Measurements from ENCODE around the gene AIF1. TPM values are rescaled to one million over a fixed set of nuclear protein-coding genes. Genes with fewer than 3 reads are reported as not detected.

The AIF1 gene
- total RNA-seq, 1 experiment from 2014 or later, result 2.2 TPM

DNA sequence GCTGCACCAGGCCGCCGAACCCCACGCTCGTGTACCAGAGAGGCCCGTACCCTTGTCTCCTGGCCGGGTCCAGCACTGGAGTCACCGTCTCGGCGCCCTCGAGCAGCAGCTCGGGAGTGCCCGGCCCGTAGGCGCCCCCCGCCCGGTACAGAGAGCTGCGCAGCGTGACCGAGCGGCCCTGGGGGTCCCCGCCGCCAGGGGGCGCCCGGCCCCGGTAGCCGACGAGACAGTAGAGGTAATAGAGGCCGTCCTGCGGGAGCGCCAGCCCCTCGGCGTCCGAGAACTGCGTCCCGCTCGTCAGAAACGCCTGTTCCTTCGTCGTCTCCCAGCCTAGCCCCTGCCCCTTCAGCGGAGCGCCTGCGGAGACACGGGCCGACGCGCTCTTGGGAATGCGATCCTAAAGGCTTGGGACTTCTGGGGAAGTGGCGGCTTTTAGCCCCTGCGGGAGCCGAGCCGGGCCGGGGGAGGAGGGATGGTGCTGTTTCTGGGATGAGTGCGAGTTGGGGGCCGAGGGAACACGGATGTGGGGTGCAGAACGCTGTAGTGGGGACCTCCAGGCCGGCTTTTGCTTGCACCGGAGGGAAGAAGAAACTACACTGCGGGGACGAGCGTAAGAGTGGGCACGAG lies 34.1 kb upstream of the AIF1 start:
- Histone ChIP-seq H3K4me1 (peaks cover 3% of the 10 kb centered on the region; the same call in 1 of the 2 replicates), H3K36me3 (ENCODE audit: control insufficient read depth, insufficient read depth, low read length) (no peaks in the 10 kb centered on the region), H3K27me3 (replicated peaks; ENCODE audit: control insufficient read depth, insufficient read depth, low read length) (no peaks in the 10 kb centered on the region), H3K4me3 (ENCODE audit: low read depth, low read length) (peak overlapping the region; percentile 80), H3K9me3 (no peaks in the 10 kb centered on the region)
- no TSS peak for BruUV-seq (replicated peaks)
- ChIA-PET CTCF (interaction anchor here (0.6 to 7.2 kb wide), 6 partner anchors 12 to 494 kb away, joined by 3 to 80 read pairs (median 4); partner anchors contain the start of gene NCR3), POLR2A (interaction anchor here (0.9 to 1.4 kb wide), 2 partner anchors 39 to 55 kb away, joined by 3 to 6 read pairs; partner anchors contain the start of gene DDX39B)
- intact Hi-C loops (cut with micrococcal nuclease; ENCODE audit: unreplicated experiment), result loop anchor here (1.0 kb wide), 1 partner anchor 17 kb away; no protein-coding TSS in a partner anchor
- Mint-ChIP-seq H3K9me3 (ENCODE audit: unreplicated experiment) (no peaks in the 10 kb centered on the region), H3K27ac (ENCODE audit: unreplicated experiment) (peak overlapping the region; percentile 83), H3K4me1 (ENCODE audit: low read depth, unreplicated experiment) (peaks cover 18% of the 10 kb centered on the region), H3K27me3 (ENCODE audit: insufficient read depth, unreplicated experiment) (no peaks in the 10 kb centered on the region), H3K36me3 (ENCODE audit: insufficient read depth, unreplicated experiment) (peaks cover 5% of the 10 kb centered on the region), H3K4me3 (ENCODE audit: unreplicated experiment) (peak overlapping the region; percentile 97)
- DNase-seq, result peak; percentile 82 to 92
- TF ChIP-seq, protein P1, sequence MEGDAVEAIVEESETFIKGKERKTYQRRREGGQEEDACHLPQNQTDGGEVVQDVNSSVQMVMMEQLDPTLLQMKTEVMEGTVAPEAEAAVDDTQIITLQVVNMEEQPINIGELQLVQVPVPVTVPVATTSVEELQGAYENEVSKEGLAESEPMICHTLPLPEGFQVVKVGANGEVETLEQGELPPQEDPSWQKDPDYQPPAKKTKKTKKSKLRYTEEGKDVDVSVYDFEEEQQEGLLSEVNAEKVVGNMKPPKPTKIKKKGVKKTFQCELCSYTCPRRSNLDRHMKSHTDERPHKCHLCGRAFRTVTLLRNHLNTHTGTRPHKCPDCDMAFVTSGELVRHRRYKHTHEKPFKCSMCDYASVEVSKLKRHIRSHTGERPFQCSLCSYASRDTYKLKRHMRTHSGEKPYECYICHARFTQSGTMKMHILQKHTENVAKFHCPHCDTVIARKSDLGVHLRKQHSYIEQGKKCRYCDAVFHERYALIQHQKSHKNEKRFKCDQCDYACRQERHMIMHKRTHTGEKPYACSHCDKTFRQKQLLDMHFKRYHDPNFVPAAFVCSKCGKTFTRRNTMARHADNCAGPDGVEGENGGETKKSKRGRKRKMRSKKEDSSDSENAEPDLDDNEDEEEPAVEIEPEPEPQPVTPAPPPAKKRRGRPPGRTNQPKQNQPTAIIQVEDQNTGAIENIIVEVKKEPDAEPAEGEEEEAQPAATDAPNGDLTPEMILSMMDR (IDR thresholded peaks at IDR 0.05; ENCODE audit: insufficient read depth in 1 of 2, low read depth in 1 of 2, low read length in 1 of 2, severe bottlenecking in 1 of 2, unreplicated experiment in 1 of 2), result peak; percentile 90 to 93

DNA sequence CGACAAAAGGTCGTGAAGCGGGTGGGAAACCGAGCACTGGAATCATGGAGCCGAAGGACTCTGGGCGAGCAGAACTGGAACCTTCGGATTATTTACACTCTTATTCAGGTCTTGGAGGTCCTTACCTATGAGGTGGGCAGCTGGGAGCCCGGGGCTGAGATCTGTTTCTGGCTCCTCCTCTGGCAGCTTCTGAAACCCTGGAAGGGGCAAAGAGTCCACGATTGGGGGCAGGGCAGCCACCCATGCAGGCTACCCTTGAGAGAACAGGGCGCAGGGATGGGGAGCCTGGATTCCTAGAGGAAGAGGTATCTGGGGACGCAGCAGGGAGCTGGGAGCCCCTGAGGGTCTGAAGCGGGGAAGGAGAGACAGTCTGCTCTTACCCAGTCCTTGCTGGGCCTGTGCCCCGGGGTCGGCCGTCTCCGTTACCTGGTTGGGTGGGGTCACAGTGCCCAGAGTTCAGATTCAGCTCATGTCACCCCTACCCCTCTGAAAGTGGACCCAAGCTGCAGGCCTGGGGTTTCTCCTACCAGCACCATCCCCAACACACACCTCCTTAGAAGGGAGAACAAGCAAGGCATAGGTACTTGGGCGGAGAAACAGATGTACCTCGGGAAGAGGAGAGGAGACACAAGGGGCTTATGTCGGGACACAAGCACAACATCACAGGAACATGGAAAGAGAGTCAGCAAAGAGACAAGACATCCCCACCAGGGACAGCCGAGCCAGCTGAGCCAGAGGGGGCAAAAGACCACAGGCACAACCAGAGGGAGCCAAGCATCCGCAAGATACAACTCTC lies 33.4 kb upstream of the AIF1 start:
- Histone ChIP-seq H3K9me3 (no peaks in the 10 kb centered on the region), H3K27me3 (replicated peaks; ENCODE audit: control insufficient read depth, insufficient read depth, low read length) (no peaks in the 10 kb centered on the region), H3K4me3 (ENCODE audit: low read depth, low read length) (peak overlapping the region; percentile 80), H3K4me1 (peaks cover 3% of the 10 kb centered on the region; the same call in 1 of the 2 replicates), H3K36me3 (ENCODE audit: control insufficient read depth, insufficient read depth, low read length) (no peaks in the 10 kb centered on the region)
- no peak for DNase-seq
- BruUV-seq (replicated peaks), result no TSS peak
- H3K9me3 Mint-ChIP-seq (ENCODE audit: unreplicated experiment), result no peaks in the 10 kb centered on the region
- peaks cover 5% of the 10 kb centered on the region for H3K36me3 Mint-ChIP-seq (ENCODE audit: insufficient read depth, unreplicated experiment)
- POLR2A ChIA-PET, result interaction anchor here (0.9 to 1.4 kb wide), 2 partner anchors 40 to 54 kb away, joined by 3 to 6 read pairs; partner anchors contain the start of gene DDX39B
- intact Hi-C loops (cut with micrococcal nuclease; ENCODE audit: unreplicated experiment), result loop anchor here (1.0 kb wide), 1 partner anchor 17 kb away; no protein-coding TSS in a partner anchor
- H3K27me3 Mint-ChIP-seq (ENCODE audit: insufficient read depth, unreplicated experiment), result no peaks in the 10 kb centered on the region
- H3K4me3 Mint-ChIP-seq (ENCODE audit: unreplicated experiment), result peak overlapping the region; percentile 97
- H3K4me1 Mint-ChIP-seq (ENCODE audit: low read depth, unreplicated experiment), result peaks cover 18% of the 10 kb centered on the region
- TF ChIP-seq, protein P1 (IDR thresholded peaks at IDR 0.05; ENCODE audit: insufficient read depth in 1 of 2, low read depth in 1 of 2, low read length in 1 of 2, severe bottlenecking in 1 of 2, unreplicated experiment in 1 of 2), result no peak
- CTCF ChIA-PET, result interaction anchor here (0.8 to 7.2 kb wide), 4 partner anchors 11 to 494 kb away, joined by 3 to 80 read pairs (median 5); partner anchors contain the start of gene NCR3
- H3K27ac Mint-ChIP-seq (ENCODE audit: unreplicated experiment), result peak overlapping the region; percentile 83

DNA sequence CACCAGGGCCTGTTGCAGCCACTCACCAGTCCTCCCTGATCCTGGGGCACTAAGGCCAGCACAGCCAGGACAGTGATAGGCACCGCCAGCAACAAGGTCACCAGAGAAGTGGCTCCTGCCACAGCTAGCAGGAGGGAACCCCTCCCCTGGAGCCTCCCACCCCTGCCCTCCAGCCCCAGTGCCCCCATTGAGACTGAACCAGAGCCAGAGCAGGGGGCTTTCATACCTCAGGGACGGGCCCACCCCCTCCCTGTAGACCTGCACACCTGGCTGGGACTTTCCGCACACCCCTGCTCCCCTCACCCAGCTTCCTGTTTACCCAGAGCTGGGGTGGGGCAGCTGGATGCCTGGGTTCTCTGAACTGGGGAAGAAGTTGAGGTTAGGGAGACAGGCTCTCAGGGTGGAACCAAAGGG lies 32.8 kb upstream of the AIF1 start, which contains the start of gene LTB:
LTB (minus strand) TSS at position 195 of the 414 bp plus-strand sequence; CDS start at position 188, 7 bp downstream.
- Mint-ChIP-seq H3K4me3 (ENCODE audit: unreplicated experiment) (peak within 1 kb of the TSS; percentile 97), H3K4me1 (ENCODE audit: low read depth, unreplicated experiment) (peaks cover 18% of the 10 kb centered on the region), H3K36me3 (ENCODE audit: insufficient read depth, unreplicated experiment) (peaks cover 5% of the 10 kb centered on the region), H3K9me3 (ENCODE audit: unreplicated experiment) (no peaks in the 10 kb centered on the region), H3K27me3 (ENCODE audit: insufficient read depth, unreplicated experiment) (no peaks in the 10 kb centered on the region), H3K27ac (ENCODE audit: unreplicated experiment) (peak within 1 kb of the TSS; percentile 83)
- Histone ChIP-seq H3K27me3 (replicated peaks; ENCODE audit: control insufficient read depth, insufficient read depth, low read length) (no peaks in the 10 kb centered on the region), H3K4me1 (peaks cover 3% of the 10 kb centered on the region; the same call in 1 of the 2 replicates), H3K4me3 (ENCODE audit: low read depth, low read length) (peak within 1 kb of the TSS; percentile 80), H3K9me3 (no peaks in the 10 kb centered on the region), H3K36me3 (ENCODE audit: control insufficient read depth, insufficient read depth, low read length) (no peaks in the 10 kb centered on the region)
- no TSS peak for BruUV-seq (replicated peaks)
- CTCF ChIA-PET, result interaction anchor here (7.2 kb wide), 1 partner anchor 15 kb away, joined by 80 read pairs; no protein-coding TSS in a partner anchor
- POLR2A ChIA-PET, result no interaction called here
- TF ChIP-seq, protein P1 (IDR thresholded peaks at IDR 0.05; ENCODE audit: insufficient read depth in 1 of 2, low read depth in 1 of 2, low read length in 1 of 2, severe bottlenecking in 1 of 2, unreplicated experiment in 1 of 2), result no peak
- no peak for DNase-seq
- intact Hi-C loops (cut with micrococcal nuclease; ENCODE audit: unreplicated experiment), result no loop called here

All from Caco-2 (cell line).